GM10266 (cell line): ENCODE results near the gene CBFA2T3.
A peak's percentile ranks its signal among the peaks of the same experiment; 100 is the strongest.

ENCODE experiments used
- DNase-seq: peaks from one replicate; pipeline ENCODE4 v3.0.0; 2012; ENCODE audit errors: extremely low spot score
- TF ChIP-seq, protein P1 (sequence below): IDR thresholded peaks from 2 replicates; pipeline ENCODE4 v1.5.1; 2012; ENCODE audit warnings: mild to moderate bottlenecking, low read depth; ENCODE audit not compliant: control insufficient read depth, insufficient read depth; ENCODE audit errors: missing control alignments

Gene CBFA2T3

DNA sequence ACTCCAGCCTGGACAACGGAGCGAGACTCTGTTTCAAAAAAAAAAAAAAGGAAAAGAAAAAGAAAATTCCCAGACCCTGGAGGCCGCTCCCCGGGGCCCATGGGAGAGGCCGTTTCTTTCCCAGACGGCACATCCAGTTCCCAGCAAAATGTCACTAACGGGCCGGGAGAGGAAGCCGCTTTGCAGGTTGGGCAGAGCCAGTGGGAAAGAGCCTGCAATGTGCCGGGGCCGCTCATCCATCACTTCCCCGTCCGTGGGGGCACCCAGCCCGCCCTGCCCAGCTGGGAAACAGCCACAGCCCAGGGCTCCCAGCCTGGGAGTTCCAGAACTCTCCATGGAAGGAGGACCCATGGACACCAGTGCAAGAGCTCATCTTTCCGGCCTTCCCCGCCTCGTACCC, 68.7 kb downstream of the CBFA2T3 start:
- DNase-seq: no peak

DNA sequence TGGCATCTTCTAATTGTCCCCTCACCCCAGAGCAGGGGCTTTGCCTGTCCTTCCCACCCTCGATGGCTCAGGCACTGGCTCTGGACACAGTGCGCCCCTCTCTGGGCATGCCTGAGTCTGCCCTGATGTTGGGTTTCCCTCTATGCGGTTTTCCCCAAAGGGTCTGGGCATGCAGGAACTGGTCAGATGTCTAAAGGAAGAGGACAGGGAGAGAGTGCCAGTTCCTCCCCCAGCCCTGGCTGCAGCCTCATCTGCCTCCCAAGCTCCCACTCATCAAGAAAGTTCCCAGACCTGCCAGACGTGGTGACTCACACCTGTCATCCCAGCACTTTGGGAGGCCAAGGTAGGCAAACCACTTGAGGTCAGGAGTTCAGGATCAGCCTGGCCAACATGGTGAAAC, 69.2 kb downstream of the CBFA2T3 start:
- TF ChIP-seq, protein P1, sequence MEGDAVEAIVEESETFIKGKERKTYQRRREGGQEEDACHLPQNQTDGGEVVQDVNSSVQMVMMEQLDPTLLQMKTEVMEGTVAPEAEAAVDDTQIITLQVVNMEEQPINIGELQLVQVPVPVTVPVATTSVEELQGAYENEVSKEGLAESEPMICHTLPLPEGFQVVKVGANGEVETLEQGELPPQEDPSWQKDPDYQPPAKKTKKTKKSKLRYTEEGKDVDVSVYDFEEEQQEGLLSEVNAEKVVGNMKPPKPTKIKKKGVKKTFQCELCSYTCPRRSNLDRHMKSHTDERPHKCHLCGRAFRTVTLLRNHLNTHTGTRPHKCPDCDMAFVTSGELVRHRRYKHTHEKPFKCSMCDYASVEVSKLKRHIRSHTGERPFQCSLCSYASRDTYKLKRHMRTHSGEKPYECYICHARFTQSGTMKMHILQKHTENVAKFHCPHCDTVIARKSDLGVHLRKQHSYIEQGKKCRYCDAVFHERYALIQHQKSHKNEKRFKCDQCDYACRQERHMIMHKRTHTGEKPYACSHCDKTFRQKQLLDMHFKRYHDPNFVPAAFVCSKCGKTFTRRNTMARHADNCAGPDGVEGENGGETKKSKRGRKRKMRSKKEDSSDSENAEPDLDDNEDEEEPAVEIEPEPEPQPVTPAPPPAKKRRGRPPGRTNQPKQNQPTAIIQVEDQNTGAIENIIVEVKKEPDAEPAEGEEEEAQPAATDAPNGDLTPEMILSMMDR: no peak
- no peak for DNase-seq

More for the DNA sequence above, 68.7 kb downstream of the CBFA2T3 start:
- TF ChIP-seq, protein P1: no peak

DNA sequence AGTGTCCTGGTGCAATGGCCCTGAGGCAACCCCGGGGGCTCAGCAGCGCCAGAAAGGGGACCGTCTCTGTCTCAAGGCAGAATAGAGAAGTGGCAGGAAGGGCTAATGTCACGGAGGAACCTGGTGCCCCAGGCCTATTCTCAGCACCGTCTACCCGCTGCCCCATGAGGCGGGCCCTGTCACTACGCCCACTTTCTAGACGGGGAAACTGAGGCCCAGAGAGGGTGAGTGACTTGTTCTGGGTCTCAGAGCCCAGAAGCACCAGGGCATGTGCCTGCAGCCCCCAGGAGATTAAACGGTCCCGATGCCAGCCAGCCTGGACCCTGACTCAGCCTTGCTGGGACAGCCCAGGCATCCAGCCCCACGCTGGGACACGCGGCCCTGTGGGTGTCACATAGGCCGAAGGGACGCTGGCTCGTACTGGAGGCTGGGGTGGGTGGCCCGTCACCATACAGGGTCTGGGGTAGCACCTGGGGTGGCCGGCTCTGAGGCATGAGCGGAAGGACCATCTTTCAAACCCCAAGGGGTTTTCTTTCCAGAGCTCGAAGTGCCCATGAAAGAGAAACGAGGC, 70.4 kb downstream of the CBFA2T3 start:
- no peak for DNase-seq
- TF ChIP-seq, protein P1: no peak

DNA sequence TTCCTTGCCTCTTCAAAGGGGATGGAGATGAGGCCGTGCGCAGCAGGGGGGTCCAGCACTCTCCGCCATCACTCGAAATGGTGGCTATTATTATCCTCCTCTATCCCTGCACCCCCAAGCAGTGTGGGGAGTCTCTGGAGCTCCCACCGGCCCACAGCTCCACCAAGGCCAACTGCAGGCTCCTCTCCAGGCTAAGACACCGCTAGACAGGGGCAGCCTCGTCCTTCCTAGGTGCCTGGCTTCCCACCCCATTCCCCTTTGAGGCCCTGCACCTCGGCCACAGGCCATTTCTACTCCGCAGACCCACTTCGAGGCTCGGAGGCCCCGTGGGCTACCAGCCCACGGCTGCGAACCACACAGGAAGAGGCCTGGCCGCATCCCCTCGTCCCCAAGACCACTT, 71.0 kb downstream of the CBFA2T3 start:
- TF ChIP-seq, protein P1: no peak
- DNase-seq: no peak

DNA sequence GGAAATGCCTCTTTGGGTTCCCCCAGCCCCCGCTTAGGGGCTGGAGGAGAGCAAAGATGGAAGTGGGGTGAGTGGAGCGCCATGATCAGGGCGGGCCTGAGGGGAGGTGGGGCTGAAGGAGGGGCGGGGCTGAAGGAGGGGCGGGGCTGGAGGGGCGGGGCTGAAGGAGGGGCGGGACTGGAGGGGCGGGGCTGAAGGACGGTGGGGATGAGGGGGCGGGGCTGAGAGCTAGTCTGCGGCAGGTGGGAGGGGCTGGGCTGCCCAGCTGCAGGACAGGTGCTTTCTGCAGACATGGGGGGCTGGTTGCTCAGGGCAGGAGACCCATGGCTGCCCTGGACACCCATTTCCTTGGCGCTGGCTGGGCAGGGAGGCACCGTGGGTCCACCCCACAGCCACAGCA, 71.4 kb downstream of the CBFA2T3 start:
- DNase-seq: peak; percentile 88
- TF ChIP-seq, protein P1: no peak

DNA sequence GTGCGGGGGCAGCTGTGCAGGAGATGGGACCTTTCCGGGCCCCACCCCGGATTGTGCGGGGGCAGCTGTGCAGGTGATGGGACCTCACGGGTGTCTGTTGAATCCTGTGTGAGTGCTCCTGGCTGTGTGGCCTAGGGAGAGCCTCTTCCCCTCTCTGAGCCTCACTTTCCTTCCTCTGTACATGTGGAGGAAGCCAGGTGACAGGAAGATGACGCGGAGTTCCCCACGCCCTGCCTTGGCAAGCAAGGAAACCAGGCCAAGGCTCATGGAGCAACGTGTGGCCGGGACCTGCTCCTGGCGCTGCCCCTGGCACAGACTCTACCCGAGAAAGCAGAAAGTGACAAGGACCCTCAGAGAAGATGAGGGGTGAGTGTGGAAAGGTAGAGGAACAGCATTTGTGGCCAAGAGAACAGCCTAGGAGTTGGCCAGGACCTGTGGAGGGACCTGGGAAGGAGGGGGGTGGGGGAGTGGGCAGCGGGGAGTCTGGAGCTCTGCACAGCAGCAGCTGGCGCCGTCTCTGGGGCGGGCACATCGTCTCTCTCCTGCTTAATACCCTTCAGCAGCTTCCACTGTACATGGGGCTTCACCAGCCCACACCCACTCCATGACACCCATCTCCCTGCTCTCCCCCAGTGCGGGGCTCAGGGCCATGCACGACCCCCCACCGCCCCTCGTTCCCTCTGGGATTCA, 72.2 kb downstream of the CBFA2T3 start:
- TF ChIP-seq, protein P1: no peak
- DNase-seq: no peak

DNA sequence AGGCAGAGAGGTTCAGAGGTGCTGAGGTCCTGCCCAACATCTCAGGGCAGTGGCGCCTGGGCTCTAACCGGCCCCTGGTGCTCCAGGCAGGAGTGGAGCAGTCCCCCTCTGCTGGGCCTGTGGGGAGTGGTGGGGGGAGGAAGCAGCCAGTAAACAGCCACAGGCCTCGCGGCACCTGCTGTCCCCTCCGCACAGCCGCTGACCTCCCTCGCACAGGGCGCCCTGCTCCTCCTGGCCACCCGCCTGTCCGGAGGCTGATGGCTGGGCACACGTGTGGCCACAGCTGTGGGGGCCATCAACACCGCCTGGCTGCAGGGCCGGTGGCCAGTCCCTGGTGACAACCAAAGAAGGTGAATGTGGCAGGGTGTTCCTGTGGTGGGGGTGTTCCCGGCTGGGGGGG, 73.7 kb downstream of the CBFA2T3 start:
- no peak for DNase-seq

More for the DNA sequence above, 73.7 kb downstream of the CBFA2T3 start:
- TF ChIP-seq, protein P1: no peak
